Hepatocyte (in vitro differentiated cells): ENCODE results near the gene GRID2.

Experiments used
- EZH2 ChIP-seq: fragments of 200-600 bp; sonication (generic); IDR thresholded peaks from 2 replicates; pipeline ENCODE4 v1.6.1; 2016; ENCODE audit warnings: antibody characterized with exemption, mild to moderate bottlenecking, borderline replicate concordance
- EZH2phosphoT487 ChIP-seq: fragments of 200-600 bp; sonication (generic); IDR thresholded peaks from one replicate; pipeline ENCODE4 v1.6.1; 2018; ENCODE audit warnings: antibody characterized with exemption, mild to moderate bottlenecking, low read depth, moderate library complexity; ENCODE audit not compliant: unreplicated experiment, severe bottlenecking
- TF ChIP-seq, protein P1 (sequence below): fragments of 200-600 bp; sonication (generic); IDR thresholded peaks from 2 replicates; pipeline ENCODE4 v1.5.1; 2016; ENCODE audit warnings: antibody characterized with exemption, mild to moderate bottlenecking; ENCODE audit not compliant: poor library complexity

DNA sequence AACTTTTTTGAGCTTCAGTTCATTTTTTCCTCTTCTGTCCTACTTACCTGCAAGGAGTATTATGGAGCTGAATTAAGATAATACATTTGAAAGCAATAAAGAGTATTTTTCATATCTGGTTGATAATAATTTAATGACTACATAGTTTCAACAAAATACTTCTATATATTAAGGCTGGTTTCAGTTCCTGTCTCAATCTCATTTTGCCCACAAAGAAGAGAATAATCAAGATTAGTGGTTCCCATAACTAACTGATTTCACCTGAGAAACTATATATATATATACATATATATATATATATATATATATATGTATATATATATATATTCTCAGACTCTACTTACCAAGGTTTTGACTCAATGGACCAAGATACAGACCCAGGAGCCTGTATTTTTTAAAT is 1437.1 kb downstream of the GRID2 start:
- TF ChIP-seq EZH2 (no peak), EZH2phosphoT487 (no peak)
- TF ChIP-seq, protein P1, sequence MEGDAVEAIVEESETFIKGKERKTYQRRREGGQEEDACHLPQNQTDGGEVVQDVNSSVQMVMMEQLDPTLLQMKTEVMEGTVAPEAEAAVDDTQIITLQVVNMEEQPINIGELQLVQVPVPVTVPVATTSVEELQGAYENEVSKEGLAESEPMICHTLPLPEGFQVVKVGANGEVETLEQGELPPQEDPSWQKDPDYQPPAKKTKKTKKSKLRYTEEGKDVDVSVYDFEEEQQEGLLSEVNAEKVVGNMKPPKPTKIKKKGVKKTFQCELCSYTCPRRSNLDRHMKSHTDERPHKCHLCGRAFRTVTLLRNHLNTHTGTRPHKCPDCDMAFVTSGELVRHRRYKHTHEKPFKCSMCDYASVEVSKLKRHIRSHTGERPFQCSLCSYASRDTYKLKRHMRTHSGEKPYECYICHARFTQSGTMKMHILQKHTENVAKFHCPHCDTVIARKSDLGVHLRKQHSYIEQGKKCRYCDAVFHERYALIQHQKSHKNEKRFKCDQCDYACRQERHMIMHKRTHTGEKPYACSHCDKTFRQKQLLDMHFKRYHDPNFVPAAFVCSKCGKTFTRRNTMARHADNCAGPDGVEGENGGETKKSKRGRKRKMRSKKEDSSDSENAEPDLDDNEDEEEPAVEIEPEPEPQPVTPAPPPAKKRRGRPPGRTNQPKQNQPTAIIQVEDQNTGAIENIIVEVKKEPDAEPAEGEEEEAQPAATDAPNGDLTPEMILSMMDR = no peak
